Hematopoietic multipotent progenitor cell (in vitro differentiated cells): ENCODE results near the gene PRKCB. TPM values are rescaled to one million over a fixed set of nuclear protein-coding genes. Genes with fewer than 3 reads are reported as not detected.
A peak's percentile ranks its signal among the peaks of the same experiment; 100 is the strongest.
"Not testable (repeated sequence)": the region's sequence is repeated elsewhere in the genome, so short reads cannot be mapped to it uniquely, and the experiment has no call there.

Source experiments
- DNase-seq, 3 donors: peaks; one replicate each; pipeline ENCODE4 v3.0.0-alpha.2; 2011 to 2015; ENCODE audit warnings: low read depth in 2 of 3, low spot score in 2 of 3
- total RNA-seq: library from RNA; depleted of rRNA; stranded (reverse); fragments of >200 nt; gene quantifications from one replicate; pipeline ENCODE4 v1.2.3, GENCODE V29; 2012

Gene PRKCB
- total RNA-seq, 1 donor = 71.6 TPM

DNA sequence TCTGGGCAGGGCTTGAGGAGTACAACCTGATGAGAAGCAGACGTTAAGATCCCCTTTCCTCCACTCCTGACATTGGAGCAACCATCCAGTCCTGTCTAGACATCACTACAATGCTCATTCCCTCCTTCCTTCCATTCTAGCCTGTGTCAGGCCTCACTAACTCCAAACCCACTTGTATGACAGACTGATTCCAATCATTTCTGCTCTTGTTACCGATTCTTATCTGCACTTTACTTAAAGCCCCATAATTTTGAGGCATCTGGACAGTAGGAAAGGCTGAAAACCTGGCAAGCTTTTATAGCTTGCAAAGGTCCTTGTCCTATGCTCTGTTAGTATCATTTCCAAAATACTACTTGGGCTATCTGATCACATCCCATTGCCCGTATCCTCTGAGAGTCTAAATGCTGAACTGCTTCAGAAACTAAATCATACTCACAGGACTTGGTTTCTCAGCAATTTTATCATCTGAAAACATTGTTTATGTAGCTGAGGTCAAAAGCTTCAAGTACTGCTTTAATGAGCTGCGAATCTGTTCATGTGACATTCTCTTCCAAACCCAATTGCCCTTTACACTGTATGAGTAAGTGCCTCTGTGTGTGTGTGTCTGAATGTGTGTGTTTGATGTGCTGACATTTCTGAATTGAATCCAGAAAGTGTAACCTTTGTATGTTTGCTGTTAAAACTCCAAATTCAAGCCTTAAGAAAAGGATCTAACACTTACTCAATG lies 363.2 kb downstream of the PRKCB start:
- DNase-seq = no peak

DNA sequence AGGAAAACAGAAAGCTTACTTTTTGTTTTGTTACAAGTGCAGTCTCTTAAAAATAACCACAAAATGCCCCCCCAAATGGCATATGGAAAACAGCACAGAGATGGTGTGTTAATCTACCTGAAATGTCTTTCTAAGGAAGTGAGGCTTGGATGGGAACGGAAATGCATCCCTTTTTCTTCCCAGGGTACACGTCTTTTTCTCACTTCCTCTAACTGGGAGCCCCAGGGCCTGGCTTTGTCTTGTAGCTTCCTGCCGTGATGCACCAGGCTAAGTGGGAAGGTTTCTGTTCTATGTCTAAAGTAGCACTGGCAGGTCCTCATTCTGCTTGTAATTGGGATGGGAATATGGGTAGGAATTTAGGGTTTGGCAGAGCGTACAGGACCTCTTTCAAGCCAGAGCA lies 367.9 kb downstream of the PRKCB start:
- no peak for DNase-seq

DNA sequence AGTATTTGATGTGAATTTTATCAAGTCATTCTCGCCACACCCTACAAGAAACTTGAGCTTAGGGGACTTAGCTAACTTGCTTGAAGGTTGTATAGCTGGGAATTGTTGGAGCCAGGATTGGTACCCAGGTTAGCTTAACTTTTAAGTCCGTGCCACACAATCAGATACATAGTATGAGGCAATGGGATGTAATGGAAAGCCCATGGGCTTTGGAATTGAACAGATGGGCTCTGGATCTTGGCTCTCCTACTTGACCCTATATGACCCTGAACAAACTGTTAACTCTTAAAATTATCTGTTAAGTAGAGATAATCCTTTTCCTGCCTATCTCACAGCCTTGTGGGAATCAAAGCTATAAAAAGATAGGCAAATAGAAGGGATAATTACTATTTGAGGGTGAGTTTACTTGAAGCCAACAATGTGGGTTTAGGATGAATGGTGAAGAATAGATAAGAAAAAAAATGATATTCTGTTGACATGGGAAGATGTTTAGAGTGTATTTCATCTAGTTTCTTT lies 368.4 kb downstream of the PRKCB start:
- no peak for DNase-seq

DNA sequence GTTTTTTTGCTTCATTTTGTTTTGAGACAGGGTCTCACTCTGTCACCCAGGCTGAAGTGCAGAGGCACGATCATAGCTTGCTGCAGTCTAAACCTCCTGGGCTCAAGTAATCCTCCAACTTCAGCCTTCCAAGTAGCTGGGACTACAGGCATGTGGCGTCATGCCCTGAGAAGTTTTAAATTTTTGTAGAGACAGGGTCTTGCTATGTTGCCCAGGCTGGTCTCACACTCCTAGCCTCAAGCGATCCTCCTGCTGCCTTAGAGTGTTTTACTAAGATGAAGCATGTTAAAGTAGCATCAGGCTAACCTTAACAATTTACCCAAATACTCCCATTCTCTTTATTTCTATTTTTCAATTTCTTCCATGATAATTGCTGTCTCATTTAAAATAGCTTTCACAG lies 371.1 kb downstream of the PRKCB start:
- DNase-seq = no peak

DNA sequence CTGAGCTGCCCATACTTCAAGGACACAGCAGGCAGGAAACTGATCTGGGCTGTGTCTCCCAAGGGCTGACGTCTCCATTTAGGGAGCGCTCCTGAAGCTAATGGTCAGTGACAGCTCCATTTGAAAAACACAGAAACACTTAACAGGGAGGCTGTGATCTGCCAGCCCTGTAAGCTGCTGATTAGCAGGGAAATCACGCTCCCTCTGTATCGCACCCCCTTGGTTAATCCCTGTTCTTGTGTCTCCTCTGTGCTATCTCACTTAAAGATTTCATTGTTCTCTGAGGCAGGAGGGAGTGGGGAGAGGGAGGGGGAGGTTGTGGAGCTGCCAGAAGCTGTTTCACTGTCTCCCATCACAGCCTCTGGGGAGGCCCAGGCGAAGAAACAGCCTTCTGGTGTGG lies 372.9 kb downstream of the PRKCB start:
- DNase-seq = no peak

DNA sequence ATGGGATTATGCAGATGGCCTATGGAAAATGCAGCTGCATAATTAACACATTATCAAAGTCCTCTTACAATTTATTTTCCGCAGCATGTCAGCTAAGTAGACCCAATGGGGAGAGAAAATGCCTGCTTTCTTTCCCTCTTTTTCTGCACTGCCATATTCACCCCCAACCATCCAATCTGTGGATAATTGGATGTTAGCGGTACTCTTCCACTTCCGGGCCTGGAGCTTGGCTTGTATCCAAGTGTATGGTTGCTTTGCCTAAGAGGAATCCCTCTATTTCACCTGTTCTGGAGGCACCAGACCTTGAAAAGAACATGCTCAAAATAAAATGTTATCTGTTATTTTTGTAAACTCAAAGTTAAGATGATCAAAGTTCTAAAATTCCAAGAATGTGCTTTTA lies 379.2 kb downstream of the PRKCB start:
- DNase-seq = no peak

DNA sequence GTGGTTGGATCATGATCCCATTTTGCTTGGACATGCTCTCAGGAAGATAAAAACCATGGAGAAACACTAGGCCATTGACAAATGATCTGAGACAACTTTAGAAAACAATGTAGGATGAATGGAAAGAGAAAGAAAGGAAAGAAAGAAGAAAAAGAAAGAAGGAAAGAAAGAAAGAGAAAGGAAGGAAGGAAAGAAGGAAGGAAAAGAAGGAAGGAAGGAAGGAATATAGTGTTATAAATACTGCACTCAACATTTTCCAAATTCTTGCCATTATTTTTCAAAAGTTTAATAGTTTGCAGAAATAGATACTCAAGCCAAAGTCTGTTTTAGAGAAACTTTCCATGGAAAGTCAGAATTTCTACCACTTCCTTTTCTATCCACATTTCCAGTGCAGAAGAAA lies 381.2 kb downstream of the PRKCB start:
- DNase-seq = no peak

DNA sequence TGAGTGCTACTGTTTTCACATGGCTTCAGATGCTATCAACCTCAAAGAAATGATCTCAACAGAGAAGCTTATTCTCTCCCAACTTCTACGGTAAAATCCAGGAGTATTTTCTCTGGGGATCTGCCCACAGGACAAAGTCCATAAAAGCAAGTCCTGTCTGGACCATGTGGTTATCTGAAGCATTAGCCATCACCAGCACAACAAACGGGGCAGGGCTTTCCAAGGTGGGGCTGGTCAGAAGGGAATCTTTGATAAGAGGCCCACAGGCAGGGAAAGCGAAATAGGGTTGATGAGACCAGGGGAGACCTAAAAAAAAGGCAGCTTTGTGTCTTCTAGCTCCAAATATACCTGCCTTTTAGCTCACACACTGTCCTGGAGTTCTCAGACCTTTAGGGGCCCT lies 381.7 kb downstream of the PRKCB start:
- no peak for DNase-seq

DNA sequence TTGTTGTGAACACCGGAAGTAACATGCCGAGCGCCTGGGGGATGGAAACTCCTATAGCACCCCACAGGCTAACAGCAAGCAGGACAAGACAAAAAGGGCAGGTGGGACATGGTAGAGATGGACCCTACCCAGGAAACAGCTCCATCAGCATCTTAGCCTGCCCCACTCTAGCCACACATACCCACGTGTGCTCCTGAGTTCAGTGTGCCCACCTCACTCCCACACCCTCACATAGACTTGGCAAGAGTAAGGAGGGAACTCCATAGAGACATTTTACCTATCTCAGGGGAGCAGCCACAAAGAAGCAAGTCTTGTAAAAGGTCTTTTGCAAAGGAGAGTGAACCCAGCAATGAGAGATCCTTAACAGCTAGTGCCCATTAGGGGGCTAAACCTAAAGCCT lies 382.5 kb downstream of the PRKCB start:
- no peak for DNase-seq

DNA sequence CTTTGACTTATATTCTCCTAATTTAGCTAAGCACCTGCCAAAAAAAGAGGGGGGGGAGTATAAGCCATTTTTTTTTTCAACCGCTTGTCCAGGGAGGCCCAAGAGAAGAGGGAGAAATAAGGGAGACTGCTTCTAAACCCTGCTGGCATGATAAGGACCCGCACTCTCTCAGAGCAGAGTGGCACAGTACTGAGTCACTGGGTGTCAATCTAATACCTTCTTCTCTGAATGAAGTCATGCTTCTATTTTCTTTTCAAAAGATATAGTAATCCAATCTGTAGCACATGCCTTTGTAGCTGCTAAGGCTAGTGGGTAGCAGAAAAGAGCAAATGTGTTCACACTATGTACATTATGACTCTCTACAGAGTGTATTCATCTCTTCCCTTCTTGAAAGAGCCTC lies 385.4 kb downstream of the PRKCB start:
- no peak for DNase-seq

DNA sequence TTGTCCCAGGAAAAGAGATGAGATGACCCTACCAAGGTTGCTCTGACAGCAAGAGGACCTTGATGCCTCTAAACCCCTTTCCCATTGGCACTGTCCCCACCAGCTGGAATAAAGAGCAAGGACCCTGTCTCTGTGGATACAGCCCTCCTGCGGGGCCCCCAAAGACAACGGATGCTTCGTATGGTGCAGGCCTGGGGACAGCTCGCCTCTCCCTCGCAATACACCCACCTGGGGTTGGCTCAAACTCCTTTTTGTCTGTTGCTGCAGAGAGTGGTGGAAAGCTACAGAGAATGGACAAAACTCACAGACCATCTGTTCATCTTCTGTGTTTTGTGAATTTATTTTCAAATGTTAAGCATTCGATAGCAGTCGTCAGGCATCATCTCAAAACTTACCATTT lies 392.7 kb downstream of the PRKCB start:
- DNase-seq = no peak

DNA sequence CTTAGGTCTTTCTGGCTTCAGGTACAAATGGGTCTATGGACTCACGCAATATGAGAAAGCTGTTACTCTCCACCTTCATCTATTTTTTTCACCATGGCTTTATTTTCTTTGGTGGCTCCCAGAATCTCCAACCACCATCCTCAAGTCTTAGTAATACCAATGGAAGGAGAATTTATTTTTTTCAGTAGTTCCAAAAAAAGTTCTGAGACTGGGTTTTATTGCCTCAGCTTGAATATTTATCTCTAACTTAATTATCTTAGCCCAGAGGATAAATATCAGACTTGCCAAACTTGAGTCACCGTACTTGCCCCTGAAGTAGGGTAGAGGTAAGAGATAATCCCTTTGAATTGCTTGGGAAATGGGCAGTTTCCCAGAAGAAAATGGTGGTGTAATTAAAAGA lies 397.2 kb downstream of the PRKCB start:
- no peak for DNase-seq

DNA sequence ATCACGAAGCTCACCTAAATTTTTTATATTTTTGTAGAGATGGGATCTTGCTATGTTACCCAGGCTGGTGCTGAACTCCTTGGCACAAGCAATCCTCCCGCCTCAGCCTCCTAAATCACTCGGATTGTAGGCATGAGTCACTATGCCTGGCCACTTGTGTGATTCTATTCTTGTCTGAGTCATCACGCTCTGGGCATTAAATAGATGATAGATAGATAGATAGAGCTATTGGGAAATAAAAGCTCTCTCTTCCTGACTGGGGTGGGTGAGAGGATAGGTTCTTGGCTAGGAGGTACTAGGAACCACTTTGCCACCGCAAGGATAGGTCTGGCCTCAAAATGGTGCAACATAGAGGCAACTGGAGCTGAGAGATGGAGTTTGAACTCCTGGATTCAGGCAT lies 399.0 kb downstream of the PRKCB start:
- no peak for DNase-seq

DNA sequence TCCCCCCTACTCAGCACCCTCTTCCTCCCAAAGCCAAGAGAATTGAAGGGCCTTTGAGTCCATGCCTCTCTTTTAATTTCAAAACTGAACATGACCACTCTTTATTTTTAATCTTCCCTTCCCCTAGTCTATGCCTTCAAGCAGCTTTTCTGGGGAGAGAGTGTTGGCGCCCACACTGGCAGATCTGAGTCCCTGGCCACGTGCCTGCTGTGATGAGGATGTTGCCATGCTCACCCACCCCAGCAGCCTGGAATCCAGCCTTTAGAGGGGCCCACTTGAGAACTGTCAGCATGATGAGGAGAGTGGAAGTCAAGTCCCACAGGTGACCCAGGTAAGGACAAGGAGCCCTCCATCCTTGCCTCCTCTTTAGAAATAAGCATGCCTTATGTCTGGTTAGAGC lies 400.0 kb downstream of the PRKCB start:
- no peak for DNase-seq

DNA sequence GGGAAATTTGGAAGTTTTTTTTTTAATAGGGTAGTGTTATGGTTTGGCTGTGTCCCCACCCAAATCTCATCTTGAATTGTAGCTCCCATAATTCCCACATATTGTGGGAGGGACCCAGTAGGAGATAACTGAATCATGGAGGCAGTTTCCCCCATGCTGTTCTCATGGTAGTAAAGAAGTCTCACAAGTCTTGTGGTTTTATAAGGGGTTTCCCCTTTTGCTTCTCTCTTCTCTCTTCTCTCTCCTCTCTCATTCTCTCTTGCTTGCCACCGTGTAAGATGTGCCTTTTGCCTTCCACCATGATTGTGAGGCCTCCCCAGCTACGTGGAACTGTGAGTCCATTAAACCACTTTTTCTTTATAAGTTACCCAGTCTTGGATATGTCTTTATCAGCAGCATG lies 403.1 kb downstream of the PRKCB start:
- not testable (repeated sequence) for DNase-seq

DNA sequence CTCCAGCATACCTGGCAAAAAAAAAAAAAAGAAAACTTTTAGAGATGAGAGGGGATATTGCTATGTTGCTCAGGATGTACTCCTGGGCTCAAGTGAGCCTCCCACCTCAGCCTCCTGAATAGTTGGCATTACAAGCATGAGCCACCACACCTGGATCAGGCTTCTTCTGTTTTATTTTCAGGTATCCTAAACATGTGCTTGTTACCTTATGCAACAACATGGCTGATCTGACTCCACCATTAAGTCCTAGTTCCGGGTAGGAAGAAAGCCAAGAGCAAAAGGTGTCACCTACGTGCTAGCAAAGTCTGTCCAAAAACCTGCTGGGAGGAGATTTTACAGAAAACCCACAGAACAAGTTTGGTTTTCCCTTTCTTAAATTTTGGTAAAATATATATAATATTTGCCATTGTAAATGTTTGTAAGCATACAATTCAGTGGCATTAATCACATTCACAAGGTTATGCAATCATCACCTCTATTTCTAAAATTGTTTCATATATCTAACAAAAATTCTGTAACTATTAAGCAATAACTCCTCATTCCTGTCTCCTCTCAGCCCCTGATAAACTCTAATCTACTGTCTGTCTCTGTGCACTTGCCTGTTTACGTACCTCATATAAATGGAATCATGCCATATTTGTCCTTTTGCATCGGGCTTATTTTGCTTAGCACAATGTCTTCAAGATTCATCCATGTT lies 411.3 kb downstream of the PRKCB start:
- no peak for DNase-seq

DNA sequence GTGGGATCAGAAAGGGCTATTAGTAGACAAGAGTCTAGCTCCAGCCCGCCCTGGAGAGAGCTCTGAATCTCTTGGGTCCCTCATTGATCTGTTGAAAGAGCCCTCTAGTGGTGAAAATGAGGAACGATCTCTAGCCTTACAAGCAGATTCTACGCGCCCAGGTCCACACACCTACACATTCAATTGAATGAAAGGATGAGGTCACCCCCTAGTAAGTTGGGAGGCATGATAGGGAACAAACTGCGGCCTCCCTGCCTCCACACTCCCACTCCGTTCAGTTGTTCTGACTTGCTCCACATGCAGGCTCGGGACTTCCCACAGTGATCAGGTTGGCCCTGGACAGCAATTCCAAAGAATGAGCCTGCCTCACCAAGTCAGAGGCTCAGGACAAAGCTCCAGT lies 417.4 kb downstream of the PRKCB start:
- DNase-seq = peak; percentile 21 to 68 (median 44)

DNA sequence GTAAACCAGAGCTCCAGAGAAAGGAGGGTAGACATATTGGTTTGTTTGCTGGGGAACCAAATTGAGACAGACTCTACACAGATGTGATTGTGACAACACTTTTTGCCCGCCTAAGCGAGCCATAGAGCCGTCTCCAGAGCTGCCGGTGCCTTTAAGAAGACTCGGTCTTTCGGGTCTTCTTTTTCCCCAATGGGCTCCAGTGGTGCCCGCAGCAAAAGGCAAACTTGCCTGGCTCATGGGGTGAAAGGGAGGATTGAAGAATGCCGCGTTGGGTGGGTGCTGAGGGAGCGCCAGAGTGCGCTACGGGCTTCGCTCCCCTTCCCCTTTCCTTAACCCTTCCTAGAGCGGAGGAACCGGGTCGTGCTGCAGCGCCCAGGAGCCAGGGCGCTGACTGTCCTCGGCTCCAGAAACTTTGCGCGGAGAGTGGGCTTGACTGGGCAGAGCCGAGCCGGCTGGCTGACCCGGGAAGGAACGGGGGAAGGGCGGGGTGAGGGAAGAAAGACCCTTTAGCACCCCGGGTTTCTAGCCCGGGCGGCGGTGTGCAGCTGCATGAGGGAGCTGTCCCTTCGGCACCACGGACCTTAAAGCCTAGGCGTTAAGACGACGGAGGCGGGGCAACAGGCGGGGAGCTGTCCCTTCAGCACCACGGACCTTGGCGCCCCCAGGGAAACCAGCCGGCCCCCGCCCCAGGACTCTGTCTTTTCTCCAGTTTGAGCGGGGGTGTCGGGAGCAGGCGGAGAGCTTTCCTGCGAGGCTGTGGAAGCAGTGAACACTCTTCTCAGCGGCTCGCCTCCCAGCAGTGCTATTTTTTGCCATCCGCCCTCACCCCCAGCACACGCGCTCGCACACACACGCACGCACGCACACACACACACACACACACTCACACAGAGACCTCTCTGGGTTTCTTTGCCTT lies 419.9 kb downstream of the PRKCB start, which contains the start of gene CACNG3:
CACNG3 (plus strand) TSS at position 880 of the 916 bp plus-strand sequence. CDS start 420 bp downstream, outside the sequence.
- DNase-seq = peak in 2 of 3 donors; percentile 78 to 90

DNA sequence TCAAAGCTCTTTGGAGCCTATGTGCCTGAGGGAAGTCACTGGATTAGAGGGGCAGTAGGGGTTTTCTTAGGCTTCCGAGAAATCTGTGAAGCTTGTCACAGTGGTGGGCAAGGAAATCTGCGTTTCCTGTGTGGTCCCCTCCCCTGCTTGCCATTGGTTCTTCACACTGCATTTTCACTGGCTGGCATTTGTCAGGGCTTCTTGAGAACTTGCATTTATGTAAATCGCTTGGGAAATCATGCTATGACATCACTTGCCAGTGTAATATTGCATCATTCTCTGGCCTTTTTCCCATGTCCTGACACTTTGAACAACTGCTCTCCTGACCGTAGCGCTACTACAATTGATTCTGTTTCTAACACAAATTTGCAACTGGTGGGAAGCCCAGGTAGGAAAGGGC lies 422.2 kb downstream of the PRKCB start:
- DNase-seq = no peak

DNA sequence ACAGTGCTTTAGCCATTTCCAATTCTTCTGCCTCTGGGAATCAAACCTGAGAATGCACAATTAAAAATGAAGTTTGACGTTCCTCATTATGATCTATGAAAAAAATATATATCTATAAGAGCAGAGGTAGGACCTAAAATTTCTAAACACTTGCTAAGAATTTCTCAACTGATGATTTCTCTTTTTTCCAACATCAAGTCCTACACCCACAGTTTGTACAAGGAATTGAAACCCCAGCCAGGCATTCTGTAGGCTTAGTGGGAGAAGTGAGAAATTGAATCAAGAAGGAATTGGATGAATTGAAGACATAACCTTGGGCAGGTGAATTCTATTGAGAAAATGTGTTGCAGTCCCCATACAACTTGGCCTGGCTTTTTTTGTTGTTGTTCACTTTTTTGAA lies 423.0 kb downstream of the PRKCB start:
- DNase-seq = no peak

DNA sequence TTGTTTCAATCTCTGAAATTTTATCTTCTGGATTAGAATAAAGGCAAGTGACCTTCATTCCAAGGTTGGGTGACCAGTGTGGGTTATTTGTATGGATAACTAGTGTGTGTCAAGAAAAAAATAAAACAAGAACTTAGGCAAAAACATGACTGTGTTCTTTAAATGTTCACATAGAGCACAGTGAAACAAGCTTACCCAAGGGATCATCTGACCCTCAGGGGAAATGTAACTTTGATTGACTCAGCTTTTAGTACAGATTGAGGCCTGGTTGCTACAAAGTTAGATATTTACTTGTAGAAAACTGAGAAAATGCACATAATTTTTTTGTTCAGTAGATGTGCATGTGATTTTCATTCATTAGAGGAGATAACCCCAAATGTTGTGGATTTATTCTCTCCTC lies 427.0 kb downstream of the PRKCB start:
- no peak for DNase-seq
